Activated T-cell treated with anti-CD3 and anti-CD28 coated beads for 48 hours (primary cell): ENCODE data around the gene CAB39L.
A peak's percentile ranks its signal among the peaks of the same experiment; 100 is the strongest.
"Not testable (repeated sequence)": the region's sequence is repeated elsewhere in the genome, so short reads cannot be mapped to it uniquely, and the experiment has no call there.

Experiments
- DNase-seq: peaks from one replicate; pipeline ENCODE4 v3.0.0-alpha.2; 2020; ENCODE audit warnings: low read depth

CAB39L gene

DNA sequence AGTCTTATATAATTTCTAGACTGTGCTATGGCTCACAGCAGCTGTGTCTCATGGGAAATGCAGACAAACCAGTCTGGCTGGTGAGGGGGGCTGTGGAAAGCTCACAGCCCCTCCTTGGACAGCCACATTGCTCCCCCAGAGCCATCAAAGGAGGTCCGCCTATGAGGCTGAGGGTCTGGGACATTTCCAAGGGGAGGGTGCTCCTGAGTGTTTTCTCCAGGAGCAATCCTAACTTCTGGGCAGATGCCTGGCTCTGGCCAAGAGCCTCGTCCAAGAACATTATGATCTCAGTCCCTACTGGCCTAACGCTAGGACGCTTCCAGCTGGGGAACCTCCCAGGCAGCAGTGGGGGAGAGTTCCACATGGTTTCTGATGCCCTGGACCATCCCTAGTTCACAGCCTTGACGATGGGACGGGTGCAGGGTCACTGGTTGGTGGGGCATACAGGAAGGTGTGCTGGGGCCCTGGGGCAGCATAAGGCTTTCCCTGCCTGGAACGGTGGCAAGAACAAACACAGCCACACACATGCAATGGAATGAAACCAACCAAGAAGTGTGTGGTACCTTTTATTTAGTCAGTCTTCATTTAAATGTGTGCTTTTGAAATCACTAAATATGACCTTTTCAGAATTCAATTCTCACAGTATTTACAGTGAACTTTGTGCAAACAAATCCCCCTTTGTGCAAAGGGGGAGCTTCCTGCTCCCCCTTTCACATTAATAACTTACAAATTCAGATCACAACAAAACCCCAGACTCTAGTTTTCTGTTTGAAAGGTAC lies 135.6 kb downstream of the CAB39L start:
- no peak for DNase-seq

DNA sequence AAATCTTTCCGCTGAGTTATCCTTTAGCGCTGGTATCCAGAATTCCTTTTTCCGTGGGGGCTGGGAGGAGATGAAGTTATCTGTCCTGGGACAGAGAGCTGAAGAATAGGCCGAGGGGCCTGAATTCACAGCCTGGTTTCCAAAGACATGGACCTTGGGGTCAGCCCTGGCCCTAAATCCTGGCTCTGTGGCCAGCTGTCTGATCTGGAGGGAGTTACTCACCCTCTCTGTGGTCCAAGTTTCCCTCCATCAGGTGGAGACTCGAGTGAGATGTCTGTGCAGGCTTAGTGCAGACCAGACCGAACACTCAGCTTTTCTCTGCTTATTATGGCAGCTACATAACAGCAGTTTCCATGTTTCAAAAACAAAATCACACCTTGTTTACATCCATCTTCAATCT lies 136.5 kb downstream of the CAB39L start:
- DNase-seq = no peak

DNA sequence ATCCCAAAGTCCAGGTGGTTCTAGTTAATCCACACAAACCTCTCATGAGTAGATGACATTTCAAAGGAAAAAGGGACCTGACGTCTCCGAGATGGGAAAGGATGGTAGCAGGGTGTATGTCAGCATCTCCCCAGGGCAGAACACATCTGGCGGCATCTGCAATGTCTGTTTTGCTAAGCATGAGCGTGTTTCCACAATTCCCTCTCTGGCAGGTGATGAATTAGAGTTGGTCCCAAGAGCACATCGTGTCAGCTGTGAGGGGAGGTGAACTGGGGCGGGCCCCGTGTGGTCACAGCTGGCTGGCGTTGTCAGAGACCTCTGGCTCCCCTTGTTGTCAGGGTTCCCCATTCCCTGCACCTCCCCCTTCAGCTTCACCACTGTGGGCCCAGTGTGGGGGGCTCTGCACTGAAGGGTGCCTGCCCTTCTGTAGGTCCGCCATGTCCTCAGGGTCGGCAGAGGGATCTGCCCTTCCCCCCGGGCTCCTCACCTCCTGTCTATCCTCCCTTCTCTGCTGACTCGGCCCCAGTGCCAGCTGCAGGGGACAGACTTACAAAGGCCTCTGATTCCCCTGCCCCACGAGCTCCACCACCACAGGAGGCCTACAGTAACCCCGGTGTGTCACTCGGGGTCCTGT lies 138.0 kb downstream of the CAB39L start:
- DNase-seq = no peak

DNA sequence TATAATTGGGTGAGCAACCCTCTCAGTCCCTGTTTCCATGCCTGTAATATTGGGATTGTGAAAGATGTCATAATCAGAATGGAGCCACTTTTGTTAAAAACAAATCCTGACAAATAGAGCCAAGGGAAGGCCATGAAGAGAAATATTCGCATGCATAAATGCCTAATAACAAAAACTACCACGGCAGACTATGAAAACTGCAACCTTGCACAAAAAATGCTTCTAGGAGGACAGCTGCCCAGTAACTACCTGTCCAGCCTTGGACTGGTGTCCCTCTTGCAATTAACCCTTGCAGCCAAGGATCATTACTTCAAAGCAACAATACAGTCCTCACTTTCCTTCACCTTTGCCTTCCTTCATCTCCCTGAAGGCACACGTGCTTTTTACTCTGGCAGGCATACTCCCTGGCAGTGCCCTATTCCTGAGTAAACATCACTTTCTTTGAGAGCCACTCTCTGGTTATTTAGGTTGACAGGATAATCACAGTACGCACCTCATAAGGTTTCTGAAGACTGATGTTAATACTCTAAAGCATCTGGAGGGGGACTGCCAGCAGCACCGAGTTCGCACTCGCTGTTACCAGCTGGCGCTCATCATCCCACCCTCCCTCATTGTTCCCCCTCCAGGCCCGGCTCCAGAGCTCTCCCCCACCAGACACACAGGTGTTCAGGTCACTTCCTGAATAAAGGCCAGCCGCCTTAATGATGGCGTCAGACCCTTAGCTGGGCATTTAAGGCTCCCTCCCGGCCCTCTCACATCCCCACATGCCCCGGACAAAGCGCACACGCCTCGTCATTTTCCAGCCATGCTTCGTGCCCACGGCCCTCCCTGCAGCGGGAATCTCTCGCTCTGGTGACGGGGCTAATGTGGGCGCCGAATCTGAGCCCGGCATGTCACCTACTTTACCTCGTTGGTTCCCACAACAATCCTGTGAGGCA lies 138.8 kb downstream of the CAB39L start:
- no peak for DNase-seq

DNA sequence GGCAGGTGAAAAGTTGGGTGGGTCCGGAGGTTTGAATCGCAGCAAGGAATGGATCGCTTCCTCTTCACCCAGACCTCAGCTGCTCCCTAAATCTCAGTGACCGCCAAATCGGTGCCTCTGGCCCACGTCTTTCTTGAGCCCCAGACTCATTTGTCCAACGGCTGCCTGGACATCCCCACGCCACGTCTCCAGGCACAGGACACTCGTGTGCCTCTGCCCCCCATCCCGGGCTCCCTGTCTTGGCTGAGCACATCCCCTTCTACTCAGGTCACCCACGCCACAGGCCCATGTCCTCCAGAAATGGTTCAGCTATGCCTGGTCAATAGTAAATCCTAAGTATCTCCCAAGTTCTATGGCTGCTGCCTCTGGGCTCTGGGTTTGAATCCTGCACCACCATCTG lies 139.5 kb downstream of the CAB39L start:
- DNase-seq = no peak

DNA sequence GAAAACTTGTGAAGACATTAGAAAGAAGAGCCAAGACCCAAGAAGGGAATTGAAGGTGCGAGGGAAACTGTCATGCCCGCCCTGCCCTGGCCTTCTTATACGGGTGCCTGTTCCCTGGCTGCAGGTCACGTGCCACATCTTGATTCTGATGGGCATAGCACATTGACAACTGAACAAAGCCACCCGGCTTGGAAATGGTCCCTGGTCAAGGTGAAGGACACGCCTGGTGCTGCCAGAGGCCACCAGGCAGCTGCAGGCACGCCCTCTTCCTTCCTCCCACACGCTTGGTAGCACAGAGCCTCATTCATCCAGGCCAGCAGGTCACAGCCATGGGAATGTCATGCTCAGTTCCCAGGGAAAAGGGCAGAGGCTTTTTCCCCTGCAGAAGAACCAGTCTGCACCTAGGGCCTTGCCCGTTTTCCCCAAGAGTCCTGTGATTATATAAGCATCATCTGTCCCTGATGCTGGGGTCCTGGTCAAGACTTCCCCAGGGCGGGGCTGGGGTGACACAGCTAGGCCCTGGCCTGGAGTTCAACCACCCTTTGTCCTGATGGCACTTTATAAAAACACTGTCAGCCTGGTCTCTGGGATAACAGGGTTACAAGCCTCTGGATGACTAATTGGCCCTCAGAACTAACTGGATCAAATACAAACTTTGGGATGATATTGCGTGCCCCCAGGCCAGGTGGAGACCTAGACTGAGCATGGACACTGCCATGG lies 140.2 kb downstream of the CAB39L start:
- DNase-seq = no peak

DNA sequence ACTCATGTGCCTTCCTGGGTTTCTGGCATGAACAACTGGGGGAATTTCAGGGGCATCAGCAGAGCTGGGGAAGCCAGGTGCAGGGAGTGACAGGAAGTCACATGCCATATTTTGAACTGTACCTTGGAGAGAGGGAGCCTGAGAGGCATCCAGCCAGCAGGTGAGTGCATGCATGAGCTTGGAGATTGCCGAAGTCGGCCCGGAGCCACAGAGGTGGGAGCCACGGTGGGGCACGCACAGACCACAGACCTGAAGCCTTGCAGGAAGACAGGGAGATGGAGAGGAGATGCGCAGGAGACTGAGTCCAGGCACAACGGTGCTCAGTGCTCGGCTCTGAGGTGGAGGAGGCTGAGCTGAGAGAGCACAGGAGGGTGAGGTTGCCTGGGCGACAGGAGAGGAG lies 141.0 kb downstream of the CAB39L start:
- DNase-seq = no peak

DNA sequence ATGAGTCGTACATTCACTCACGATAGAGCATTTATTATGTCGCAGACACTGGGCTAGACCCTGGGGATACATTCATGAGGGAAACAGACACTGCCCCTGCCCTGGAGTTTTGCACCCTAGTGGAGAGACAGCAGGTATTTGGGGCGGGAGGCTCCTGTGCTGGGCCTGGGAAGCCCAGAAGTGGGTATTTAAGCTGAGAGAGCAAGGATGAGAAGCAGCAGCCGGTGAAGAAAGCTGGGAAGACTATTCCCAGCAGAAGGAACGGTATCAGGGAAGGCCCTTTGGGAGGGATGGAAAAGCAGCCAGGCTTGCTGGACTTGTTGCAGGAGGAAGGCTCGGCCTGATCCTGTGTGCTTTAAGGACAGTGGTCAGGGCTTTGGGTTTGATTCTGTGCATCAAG lies 141.6 kb downstream of the CAB39L start:
- DNase-seq = no peak

DNA sequence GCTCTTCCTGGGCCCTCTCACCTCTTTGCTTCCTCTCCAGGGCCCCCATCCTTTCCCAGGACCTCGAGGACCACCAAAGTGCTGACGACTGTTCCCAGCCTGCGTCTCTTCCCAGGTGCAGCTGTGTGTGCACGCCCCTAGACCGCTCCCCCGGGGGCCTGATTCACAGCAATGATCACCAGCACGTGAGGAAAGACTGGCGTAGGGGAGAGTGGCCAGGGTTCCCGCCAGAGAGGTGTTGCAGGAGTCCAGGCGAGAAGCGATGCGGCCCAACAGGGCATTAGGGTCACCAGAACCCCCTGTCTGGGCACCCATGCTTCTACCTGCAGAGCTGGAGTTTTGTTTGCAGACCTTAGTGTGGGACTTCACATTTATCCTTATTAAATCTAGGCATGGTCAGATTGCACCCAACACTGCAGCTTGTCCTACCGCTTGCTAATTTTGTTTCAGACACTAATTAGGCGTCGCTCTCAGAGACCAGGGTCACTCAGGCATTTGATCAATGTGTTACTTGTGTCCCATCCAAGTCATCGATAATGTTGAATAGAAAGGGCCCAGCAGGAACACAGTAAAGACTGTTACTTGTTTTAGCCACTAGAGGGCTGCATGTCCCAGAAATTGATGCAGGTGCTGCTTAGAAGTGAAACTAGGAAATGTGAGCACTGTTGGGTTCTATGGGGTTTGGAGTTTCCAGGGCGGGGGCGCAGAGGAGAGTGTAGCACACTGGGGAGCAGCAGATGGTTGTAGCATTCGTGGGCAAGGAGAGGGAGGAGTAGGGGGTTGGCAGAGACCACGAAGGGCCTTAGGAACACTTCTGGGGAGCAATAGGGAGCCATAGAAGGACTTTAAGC lies 142.9 kb downstream of the CAB39L start:
- DNase-seq = peak; percentile 33

DNA sequence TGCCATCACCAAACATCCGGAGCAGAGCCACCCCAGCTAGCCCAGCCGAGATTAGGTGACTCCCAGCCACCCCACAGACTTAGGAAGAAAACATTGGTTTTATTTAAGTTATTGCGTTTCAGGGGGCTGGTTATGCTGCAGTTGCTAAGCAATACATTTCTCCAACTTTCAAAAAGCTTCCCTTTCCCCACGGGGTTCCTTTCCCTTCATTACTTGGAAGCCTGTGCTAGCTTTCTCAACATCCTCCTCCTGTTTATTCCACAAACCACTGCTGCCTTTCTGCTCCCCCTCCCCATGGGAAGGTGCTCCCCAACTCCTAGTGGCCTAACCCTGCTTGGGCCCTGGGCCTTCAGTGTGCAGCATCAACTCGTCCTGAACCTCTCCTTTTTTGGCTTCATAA lies 143.6 kb downstream of the CAB39L start:
- DNase-seq = no peak

DNA sequence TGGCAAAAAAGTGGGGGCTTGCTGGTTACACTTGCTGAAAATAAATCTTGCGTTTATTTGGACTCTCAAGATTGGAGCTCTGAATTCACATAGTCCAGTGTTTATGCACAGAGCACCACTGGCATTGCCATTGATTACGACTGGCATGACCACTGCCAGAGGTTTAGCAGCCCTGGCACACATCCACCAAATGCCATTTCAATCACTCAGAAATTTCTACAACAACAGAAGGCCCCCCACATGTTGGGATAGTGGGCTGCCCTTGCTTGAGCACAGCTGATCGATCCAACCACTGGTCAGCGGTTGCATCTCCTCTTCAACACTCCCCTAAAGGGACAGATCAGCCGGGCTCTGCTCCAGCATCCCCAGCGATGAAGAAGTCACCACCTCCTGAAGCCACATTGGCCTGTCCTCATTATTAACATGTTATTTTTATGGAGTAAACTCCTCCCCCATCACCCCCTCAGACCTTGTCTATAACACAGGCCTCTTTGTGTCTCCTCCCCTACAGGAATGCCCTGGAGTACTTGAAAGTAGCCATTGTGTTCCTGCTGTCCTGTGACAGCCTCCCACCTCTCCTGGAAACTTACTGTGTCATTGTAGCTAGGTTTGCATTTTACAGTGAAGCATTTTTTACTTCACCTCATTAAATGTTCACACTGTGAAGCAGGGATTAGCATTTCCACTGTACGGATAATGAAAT lies 144.8 kb downstream of the CAB39L start:
- DNase-seq = no peak

DNA sequence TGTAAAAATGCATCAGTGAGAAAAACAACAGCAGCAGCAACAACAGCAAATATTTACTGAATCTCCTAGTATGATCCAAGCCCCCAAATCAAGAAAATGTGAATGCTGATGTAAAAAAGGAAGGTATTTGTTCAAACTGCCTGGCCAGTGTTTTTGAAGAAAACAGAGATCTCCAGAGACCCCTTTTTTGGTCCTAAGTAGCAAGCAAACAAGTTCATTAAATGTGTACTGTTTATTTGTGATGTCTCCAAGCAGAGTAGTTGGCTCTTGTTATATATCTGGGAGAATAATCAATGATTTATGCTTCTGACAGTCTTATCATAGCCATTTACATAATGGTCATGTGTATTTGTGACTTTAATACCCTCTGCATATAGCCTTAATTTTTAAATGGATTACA lies 145.4 kb downstream of the CAB39L start:
- DNase-seq = no peak

DNA sequence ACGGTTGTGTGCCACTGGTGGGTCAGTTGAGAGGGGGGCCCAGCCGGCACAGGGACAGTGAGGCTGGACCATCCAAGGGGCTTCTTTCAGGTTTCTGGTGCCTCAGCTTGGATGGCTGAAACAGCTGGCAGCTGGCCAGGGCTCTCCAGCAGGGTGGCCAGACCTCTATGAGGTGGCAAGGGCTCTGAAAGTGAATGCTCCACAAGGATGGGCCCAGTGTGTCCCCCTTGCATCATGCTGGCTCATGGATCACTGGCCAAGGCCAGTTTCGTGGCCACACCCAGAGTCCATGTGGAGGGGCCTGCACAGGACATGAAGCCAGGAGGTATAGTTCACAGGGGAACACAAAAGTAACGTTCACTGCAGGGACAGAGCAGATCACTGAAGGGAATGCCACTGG lies 146.5 kb downstream of the CAB39L start:
- no peak for DNase-seq

DNA sequence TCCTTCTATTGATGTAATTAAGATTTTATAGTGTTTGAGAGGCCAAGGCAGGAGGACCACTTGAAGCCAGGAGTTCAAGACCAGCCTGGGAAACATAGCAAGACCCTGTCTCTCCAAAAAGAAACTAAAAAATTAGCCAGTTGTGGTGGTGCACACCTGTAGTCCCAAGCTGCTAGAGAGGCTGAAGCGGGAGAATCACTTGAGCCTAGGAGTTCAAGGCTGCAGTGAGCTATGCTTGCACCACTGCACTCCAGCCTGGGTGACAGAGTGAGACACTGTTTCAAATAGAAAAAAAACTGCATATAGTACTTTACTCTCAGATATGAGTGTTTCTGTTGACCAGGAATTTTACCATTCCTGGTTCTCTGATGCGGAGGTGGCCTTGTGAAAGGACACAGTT lies 147.2 kb downstream of the CAB39L start:
- DNase-seq = no peak

DNA sequence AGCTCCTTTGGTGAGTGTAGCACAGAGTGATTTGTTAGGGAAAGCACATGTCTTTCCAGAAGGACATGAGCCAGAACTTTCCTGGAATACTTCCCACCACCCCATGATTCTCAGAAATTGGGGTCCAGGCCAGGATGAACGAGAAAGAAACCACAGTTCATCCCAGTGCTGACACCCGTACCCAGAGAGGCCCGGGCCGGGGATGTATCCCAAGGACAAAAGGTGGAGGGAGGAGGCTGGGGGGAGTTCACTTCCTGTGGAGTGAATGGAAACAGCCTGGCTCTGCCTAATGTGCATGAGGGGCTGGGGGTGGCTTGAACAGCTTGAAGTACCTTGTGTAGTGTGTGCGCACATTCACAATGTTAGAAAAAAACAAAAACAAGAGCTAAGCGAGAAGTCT lies 148.6 kb downstream of the CAB39L start:
- no peak for DNase-seq

DNA sequence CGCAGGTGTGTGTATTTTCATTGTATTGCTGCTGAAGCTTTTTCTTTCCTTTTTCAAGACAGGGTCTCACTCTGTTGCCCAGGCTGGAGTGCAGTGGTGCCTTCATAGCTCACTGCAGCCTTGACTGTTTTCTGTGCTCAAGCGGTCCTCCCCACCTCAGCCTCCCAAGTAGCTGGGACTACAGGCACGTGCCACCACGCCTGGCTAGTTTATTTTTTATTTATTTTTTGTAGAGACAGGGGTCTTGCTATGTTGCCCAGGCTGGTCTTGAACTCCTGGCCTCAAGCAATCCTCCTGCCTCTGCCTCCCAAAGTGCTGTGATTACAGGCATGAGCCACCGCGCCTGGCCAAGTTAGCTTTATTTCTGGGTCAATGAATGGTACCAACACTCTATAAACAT lies 149.1 kb downstream of the CAB39L start:
- not testable (repeated sequence) for DNase-seq

DNA sequence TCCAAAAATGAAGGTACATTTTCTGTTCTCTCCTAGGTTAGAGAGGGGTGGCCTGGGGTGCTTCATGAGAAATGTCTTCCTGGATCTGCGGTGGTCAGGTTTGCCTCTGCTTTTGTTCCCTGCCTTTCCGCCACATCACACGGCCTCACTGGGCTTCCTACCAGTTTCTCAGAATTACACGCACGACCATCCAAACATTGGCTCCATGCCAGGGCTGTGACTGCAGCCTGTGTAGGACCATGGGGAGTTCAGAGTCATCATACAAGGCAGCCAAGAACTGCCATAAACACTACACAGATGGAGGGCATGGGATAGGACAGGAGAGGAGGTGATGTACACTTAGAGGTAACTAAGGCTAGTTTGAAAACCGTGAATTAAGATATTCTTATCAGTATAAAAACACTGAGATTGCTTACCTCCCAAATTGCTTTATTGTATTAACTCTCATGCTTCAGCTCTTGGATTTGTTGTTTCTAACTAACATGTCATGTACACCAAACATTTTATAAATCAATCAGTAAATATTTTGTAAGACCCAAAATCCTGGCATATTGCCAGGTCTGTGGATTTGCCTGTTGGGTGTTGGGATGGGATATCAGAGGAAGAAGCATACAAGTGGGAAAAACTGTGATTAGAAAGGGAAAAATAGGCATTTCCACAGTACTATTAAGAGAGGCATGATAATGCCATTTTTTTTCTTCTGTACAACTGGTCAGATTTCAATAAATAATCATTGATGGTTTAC lies 150.9 kb downstream of the CAB39L start:
- DNase-seq = no peak

DNA sequence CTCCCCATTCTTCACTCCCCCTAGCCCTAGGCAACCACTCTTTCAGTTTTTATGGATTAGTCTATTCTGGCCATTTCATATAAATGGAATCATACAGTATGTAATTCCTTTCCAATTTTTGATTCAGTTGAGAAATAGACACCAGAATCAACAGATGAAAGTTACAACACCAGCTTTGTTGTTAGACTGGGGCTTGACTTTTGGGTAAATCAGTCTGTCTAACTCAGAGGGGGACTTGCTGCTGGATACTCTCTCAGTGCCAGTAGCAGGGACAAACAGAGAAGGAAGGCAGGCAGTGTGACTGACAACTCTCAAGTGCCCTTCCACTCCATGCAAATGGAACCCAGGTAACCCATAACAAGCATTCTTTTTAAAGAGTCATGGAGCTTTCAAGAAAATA lies 155.4 kb downstream of the CAB39L start:
- DNase-seq = no peak

DNA sequence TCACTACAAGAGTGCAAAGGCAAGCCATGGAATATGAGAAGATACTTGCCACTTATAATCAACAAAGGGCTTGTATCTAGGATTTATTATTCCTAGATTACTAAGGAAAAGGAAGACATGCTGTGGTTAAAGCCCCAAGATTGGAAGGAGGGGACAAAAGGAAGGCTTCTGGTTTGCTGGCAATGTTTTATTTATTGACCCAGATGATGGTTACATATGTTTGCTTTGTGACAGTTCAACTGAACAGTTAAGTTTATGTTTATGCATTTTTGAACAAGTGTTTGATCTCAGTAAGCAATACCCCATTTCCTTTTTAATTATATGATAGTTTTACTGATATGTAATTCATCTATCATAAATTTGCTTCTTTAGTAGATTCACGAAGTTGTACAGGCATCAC lies 155.9 kb downstream of the CAB39L start:
- no peak for DNase-seq

DNA sequence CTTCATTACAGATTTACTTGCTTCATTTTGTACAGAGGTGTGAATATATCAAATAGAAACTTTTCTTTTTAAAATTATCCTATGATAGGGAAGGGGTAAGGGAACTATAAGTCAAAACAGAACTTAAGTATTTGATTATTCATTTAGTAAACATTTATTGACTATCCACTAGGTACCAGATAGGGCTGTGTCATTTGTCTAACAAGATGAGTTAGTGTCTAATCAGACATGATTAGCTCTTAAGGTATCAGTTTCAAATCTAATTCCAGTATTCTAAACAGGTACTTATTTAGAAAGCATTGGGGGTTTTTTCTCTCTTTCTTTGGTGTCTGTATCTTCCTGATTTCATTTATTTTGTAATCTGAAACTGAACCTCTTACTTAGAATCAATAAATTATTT lies 164.0 kb downstream of the CAB39L start:
- no peak for DNase-seq
